NCI-H1105 treated with DMSO at 0.1 percent for 48 hours (cell line): ENCODE measurements around the gene METTL18.

ENCODE experiments used
- DNase-seq: peaks from one replicate; lab custom pipeline; 2025; lab: John Stamatoyannopoulos, UW

Gene METTL18

GRCh38 chr1:169785267-169785666, 9.4 kb downstream of the METTL18 start:
- no peak for DNase-seq

- no peak for DNase-seq
These were observed 10.6 kb downstream of the METTL18 start for GRCh38 chr1:169784102-169784501.

GRCh38 chr1:169782596-169782995, 12.1 kb downstream of the METTL18 start:
- DNase-seq, result no peak

- no peak for DNase-seq
These were observed 14.7 kb downstream of the METTL18 start for GRCh38 chr1:169779970-169780369.

GRCh38 chr1:169779150-169779549, 15.6 kb downstream of the METTL18 start:
- no peak for DNase-seq

- DNase-seq, result no peak
These were observed 18.3 kb downstream of the METTL18 start for GRCh38 chr1:169776440-169776839.

- DNase-seq, result no peak
These were observed 26.5 kb downstream of the METTL18 start for GRCh38 chr1:169768161-169768560.

GRCh38 chr1:169765580-169766331, 29.0 kb downstream of the METTL18 start:
- no peak for DNase-seq

GRCh38 chr1:169764919-169765318, 29.8 kb downstream of the METTL18 start:
- no peak for DNase-seq

GRCh38 chr1:169762699-169763098, 32.0 kb downstream of the METTL18 start:
- DNase-seq, result no peak

GRCh38 chr1:169759038-169759437, 35.7 kb downstream of the METTL18 start:
- no peak for DNase-seq

- no peak for DNase-seq
These were observed 41.2 kb downstream of the METTL18 start for GRCh38 chr1:169753549-169753948.

GRCh38 chr1:169750041-169750440, 44.7 kb downstream of the METTL18 start:
- no peak for DNase-seq

GRCh38 chr1:169746550-169746949, 48.2 kb downstream of the METTL18 start:
- DNase-seq, result no peak

GRCh38 chr1:169745015-169745861, 49.5 kb downstream of the METTL18 start:
- no peak for DNase-seq
